ENCODE data around the gene PNN.
"Not testable (repeated sequence)": the region's sequence is repeated elsewhere in the genome, so short reads cannot be mapped to it uniquely, and the experiment has no call there.

The PNN gene

GRCh38 chr14:39230416-39231035 lies 55.5 kb downstream of the PNN start:
- no peak for DNase-seq

DNA sequence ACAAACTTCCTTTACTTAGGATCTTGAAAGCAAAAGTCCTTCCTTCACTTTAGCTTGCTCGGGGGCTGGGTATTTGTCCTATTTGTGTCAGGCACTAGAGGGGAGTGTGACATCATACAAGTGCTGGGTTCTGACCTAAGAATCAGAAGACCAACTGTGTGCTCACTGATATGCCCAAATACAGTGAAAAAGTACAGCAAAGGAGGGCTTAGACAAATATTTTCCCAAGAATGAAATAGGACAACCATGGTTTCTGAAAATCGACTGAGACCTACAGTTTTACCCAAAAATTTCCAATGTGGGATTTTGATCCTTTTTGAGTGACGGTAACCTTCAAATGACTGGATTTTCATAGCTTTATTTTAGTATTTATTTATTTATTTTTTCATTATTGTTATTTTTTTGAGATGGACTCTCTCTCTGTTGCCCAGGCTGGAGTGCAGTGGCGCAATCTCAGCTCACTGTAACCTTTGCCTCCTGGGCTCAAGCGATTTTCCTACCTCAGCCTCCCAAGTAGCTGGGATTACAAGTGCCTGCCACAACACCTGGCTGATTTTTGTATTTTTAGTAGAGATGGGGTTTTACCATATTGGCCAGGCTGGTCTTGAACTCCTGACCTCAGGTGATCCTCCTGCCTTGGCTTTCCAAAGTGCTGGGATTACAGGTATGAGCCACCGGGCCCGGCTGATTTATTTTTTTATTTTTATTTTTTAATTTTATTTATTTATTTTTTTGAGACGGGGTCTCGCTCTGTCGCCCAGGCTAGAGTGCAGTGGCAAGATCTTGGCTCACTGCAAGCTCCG lies 56.9 kb downstream of the PNN start:
- DNase-seq = not testable (repeated sequence)
